ENCODE measurements around the gene DACH1.

Gene DACH1

GRCh38 chr13:71875823-71876222, 8.8 kb upstream of the DACH1 start:
- in situ Hi-C loops (cut with MboI; ENCODE audit: low sequenced_read_pairs): no loop called here
- no peak for DNase-seq (ENCODE audit: low spot score in 2 of 2)
- Histone ChIP-seq H3K36me3 (replicated peaks) (no peaks in the 10 kb centered on the region), H3K4me3 (no peak overlapping the region), H3K4me1 (peaks cover 44% of the 10 kb centered on the region), H3K27me3 (ENCODE audit: low read depth) (no peaks in the 10 kb centered on the region), H3K9me3 (no peaks in the 10 kb centered on the region)

GRCh38 chr13:71874458-71874857, 7.5 kb upstream of the DACH1 start:
- H3K36me3 ChIP-seq (replicated peaks): no peaks in the 10 kb centered on the region

GRCh38 chr13:71873418-71874247, 6.6 kb upstream of the DACH1 start:
- DNase-seq (ENCODE audit: low spot score in 2 of 2): no peak

More at GRCh38 chr13:71874458-71874857, 7.5 kb upstream of the DACH1 start:
- no peak overlapping the region for H3K4me3 ChIP-seq
- no peak for DNase-seq (ENCODE audit: low spot score in 2 of 2)
- H3K4me1 ChIP-seq: peaks cover 54% of the 10 kb centered on the region
- H3K9me3 ChIP-seq: no peaks in the 10 kb centered on the region
- no peaks in the 10 kb centered on the region for H3K27me3 ChIP-seq (ENCODE audit: low read depth)
- in situ Hi-C loops (cut with MboI; ENCODE audit: low sequenced_read_pairs): loop anchor here (25.0 kb wide), 1 partner anchor 112 kb away; no protein-coding TSS in a partner anchor

GRCh38 chr13:71871844-71872243, 4.8 kb upstream of the DACH1 start:
- Histone ChIP-seq H3K4me1 (peaks cover 58% of the 10 kb centered on the region), H3K36me3 (replicated peaks) (no peaks in the 10 kb centered on the region), H3K9me3 (no peaks in the 10 kb centered on the region), H3K27me3 (ENCODE audit: low read depth) (no peaks in the 10 kb centered on the region), H3K4me3 (no peak overlapping the region)
- DNase-seq (ENCODE audit: low spot score in 2 of 2): no peak
- in situ Hi-C loops (cut with MboI; ENCODE audit: low sequenced_read_pairs): loop anchor here (25.0 kb wide), 1 partner anchor 110 kb away; no protein-coding TSS in a partner anchor

More at GRCh38 chr13:71873418-71874247, 6.6 kb upstream of the DACH1 start:
- H3K36me3 ChIP-seq (replicated peaks): no peaks in the 10 kb centered on the region
- in situ Hi-C loops (cut with MboI; ENCODE audit: low sequenced_read_pairs): loop anchor here (25.0 kb wide), 1 partner anchor 111 kb away; no protein-coding TSS in a partner anchor
- no peak overlapping the region for H3K4me3 ChIP-seq
- H3K27me3 ChIP-seq (ENCODE audit: low read depth): no peaks in the 10 kb centered on the region
- H3K4me1 ChIP-seq: peaks cover 52% of the 10 kb centered on the region
- no peaks in the 10 kb centered on the region for H3K9me3 ChIP-seq

- H3K9me3 ChIP-seq: no peaks in the 10 kb centered on the region
- H3K36me3 ChIP-seq (replicated peaks): no peaks in the 10 kb centered on the region
- no peak overlapping the region for H3K4me3 ChIP-seq
- peaks cover 58% of the 10 kb centered on the region for H3K4me1 ChIP-seq
- no peaks in the 10 kb centered on the region for H3K27me3 ChIP-seq (ENCODE audit: low read depth)
- in situ Hi-C loops (cut with MboI; ENCODE audit: low sequenced_read_pairs): loop anchor here (25.0 kb wide), 1 partner anchor 109 kb away; no protein-coding TSS in a partner anchor
- peak in 1 of 2 experiments; percentile 62 for DNase-seq (ENCODE audit: low spot score in 2 of 2)
These were observed 4.3 kb upstream of the DACH1 start for GRCh38 chr13:71871176-71871754.

GRCh38 chr13:71870100-71870499, 3.1 kb upstream of the DACH1 start:
- no peaks in the 10 kb centered on the region for H3K36me3 ChIP-seq (replicated peaks)
- peaks cover 58% of the 10 kb centered on the region for H3K4me1 ChIP-seq
- no peak for DNase-seq (ENCODE audit: low spot score in 2 of 2)
- no peaks in the 10 kb centered on the region for H3K9me3 ChIP-seq
- no peak overlapping the region for H3K4me3 ChIP-seq
- in situ Hi-C loops (cut with MboI; ENCODE audit: low sequenced_read_pairs): loop anchor here (25.0 kb wide), 1 partner anchor 108 kb away; no protein-coding TSS in a partner anchor
- H3K27me3 ChIP-seq (ENCODE audit: low read depth): no peaks in the 10 kb centered on the region

GRCh38 chr13:71869274-71869673, 2.3 kb upstream of the DACH1 start:
- no peaks in the 10 kb centered on the region for H3K9me3 ChIP-seq
- no peaks in the 10 kb centered on the region for H3K27me3 ChIP-seq (ENCODE audit: low read depth)
- peaks cover 58% of the 10 kb centered on the region for H3K4me1 ChIP-seq
- DNase-seq (ENCODE audit: low spot score in 2 of 2): no peak
- H3K36me3 ChIP-seq (replicated peaks): no peaks in the 10 kb centered on the region
- no peak overlapping the region for H3K4me3 ChIP-seq
- in situ Hi-C loops (cut with MboI; ENCODE audit: low sequenced_read_pairs): loop anchor here (25.0 kb wide), 1 partner anchor 107 kb away; no protein-coding TSS in a partner anchor

- H3K27me3 ChIP-seq (ENCODE audit: low read depth): no peaks in the 10 kb centered on the region
- peak overlapping the region; percentile 74 for H3K4me3 ChIP-seq
- in situ Hi-C loops (cut with MboI; ENCODE audit: low sequenced_read_pairs): loop anchor here (25.0 kb wide), 1 partner anchor 104 kb away; no protein-coding TSS in a partner anchor
These were observed 471 bp downstream of the DACH1 start for GRCh38 chr13:71866335-71867130.

GRCh38 chr13:71865874-71866334, 1.1 kb downstream of the DACH1 start:
- in situ Hi-C loops (cut with MboI; ENCODE audit: low sequenced_read_pairs): loop anchor here (25.0 kb wide), 1 partner anchor 104 kb away; no protein-coding TSS in a partner anchor
- no peaks in the 10 kb centered on the region for H3K36me3 ChIP-seq (replicated peaks)
- H3K4me1 ChIP-seq: peaks cover 45% of the 10 kb centered on the region
- peak in 1 of 2 experiments; percentile 28 for DNase-seq (ENCODE audit: low spot score in 2 of 2)
- H3K9me3 ChIP-seq: no peaks in the 10 kb centered on the region
- peak overlapping the region; percentile 74 for H3K4me3 ChIP-seq
- H3K27me3 ChIP-seq (ENCODE audit: low read depth): no peaks in the 10 kb centered on the region

More at GRCh38 chr13:71866335-71867130, 471 bp downstream of the DACH1 start:
- no peaks in the 10 kb centered on the region for H3K36me3 ChIP-seq (replicated peaks)
- peaks cover 44% of the 10 kb centered on the region for H3K4me1 ChIP-seq
- H3K9me3 ChIP-seq: no peaks in the 10 kb centered on the region
- DNase-seq (ENCODE audit: low spot score in 2 of 2): peak; percentile 51 to 52

GRCh38 chr13:71864986-71865873, 1.8 kb downstream of the DACH1 start:
- H3K27me3 ChIP-seq (ENCODE audit: low read depth): no peaks in the 10 kb centered on the region
- in situ Hi-C loops (cut with MboI; ENCODE audit: low sequenced_read_pairs): loop anchor here (25.0 kb wide), 1 partner anchor 103 kb away; no protein-coding TSS in a partner anchor
- DNase-seq (ENCODE audit: low spot score in 2 of 2): peak in 1 of 2 experiments; percentile 59
- no peaks in the 10 kb centered on the region for H3K9me3 ChIP-seq
- H3K4me1 ChIP-seq: peaks cover 45% of the 10 kb centered on the region
- H3K4me3 ChIP-seq: peak overlapping the region; percentile 74
- no peaks in the 10 kb centered on the region for H3K36me3 ChIP-seq (replicated peaks)

GRCh38 chr13:71864094-71864985, 2.7 kb downstream of the DACH1 start:
- Histone ChIP-seq H3K27me3 (ENCODE audit: low read depth) (no peaks in the 10 kb centered on the region), H3K36me3 (replicated peaks) (no peaks in the 10 kb centered on the region), H3K9me3 (no peaks in the 10 kb centered on the region), H3K4me1 (peaks cover 44% of the 10 kb centered on the region), H3K4me3 (peak overlapping the region; percentile 74)
- DNase-seq (ENCODE audit: low spot score in 2 of 2): peak; percentile 84 to 91
- in situ Hi-C loops (cut with MboI; ENCODE audit: low sequenced_read_pairs): loop anchor here (25.0 kb wide), 1 partner anchor 102 kb away; no protein-coding TSS in a partner anchor

Data from HAP-1 (cell line).